Panc1 (cell line): Measurements from ENCODE around the gene DNAJC16.

ENCODE experiments used
- POLR2AphosphoS5 ChIP-seq: IDR thresholded peaks from 2 replicates; pipeline ENCODE4 v1.6.1; 2012; ENCODE audit warnings: mild to moderate bottlenecking, low read depth, low read length, moderate library complexity
- REST ChIP-seq, 2 experiments: IDR thresholded peaks; 2 replicates each; pipeline ENCODE4 v1.6.1; 2011 to 2012; ENCODE audit warnings: low read depth in 2 of 2, control low read depth in 1 of 2, low read length in 1 of 2, mild to moderate bottlenecking in 1 of 2, moderate library complexity in 1 of 2; ENCODE audit not compliant: insufficient read depth in 1 of 2

GRCh38 chr1:15579683-15580047 is 53.0 kb downstream of the DNAJC16 start:
- TF ChIP-seq POLR2AphosphoS5: no peak
- no peak for TF ChIP-seq REST (IDR thresholded peaks at IDR 0.05; ENCODE audit: insufficient read depth in 1 of 2, low read depth in 2 of 2, low read length in 1 of 2)
